ENCODE data around the gene TRMT2A.

The TRMT2A gene

DNA sequence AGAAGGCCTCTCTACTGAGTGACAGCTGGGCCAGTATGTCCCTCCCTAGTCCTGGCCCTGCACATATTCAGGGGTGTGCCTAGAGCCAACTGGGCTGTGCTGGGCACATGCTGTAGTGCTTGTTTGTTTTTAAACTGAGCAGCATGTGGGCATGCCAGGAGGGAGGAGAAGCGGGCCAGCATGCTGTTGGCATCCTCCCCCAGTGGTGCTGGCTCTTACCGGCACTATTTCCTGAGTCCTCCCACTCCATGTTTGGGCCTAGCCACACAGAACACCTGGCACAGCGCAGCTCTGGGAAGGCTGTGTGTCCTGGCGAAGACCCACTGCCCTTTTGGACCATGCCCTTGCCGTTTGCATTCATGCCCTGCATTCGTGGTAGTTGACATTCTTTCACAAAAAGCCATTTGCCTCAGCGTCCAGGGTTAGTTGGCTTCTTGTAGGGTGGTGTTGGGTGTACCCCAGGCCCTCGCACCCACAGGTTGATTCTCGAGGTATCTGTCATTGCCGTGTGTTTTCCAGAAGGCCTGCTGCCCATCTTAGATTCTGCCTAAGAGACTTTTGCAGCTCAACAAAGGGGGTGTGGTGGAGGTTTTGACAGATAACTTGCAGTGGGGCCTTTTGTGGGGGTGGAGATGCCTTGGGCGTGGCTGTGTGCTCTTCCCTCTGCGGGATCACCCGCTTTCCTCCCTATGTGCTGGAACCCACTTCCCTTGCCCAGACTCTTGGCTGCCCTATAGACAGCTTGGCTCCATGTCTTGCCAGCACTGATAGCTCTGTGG, 23.4 kb downstream of the TRMT2A start:
- no peak for DNase-seq (ENCODE audit: low read depth)
- TF ChIP-seq, protein P1, sequence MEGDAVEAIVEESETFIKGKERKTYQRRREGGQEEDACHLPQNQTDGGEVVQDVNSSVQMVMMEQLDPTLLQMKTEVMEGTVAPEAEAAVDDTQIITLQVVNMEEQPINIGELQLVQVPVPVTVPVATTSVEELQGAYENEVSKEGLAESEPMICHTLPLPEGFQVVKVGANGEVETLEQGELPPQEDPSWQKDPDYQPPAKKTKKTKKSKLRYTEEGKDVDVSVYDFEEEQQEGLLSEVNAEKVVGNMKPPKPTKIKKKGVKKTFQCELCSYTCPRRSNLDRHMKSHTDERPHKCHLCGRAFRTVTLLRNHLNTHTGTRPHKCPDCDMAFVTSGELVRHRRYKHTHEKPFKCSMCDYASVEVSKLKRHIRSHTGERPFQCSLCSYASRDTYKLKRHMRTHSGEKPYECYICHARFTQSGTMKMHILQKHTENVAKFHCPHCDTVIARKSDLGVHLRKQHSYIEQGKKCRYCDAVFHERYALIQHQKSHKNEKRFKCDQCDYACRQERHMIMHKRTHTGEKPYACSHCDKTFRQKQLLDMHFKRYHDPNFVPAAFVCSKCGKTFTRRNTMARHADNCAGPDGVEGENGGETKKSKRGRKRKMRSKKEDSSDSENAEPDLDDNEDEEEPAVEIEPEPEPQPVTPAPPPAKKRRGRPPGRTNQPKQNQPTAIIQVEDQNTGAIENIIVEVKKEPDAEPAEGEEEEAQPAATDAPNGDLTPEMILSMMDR (IDR thresholded peaks at IDR 0.05; ENCODE audit: low read depth, low read length, missing control alignments), result no peak
- no peak overlapping the region for H3K4me3 ChIP-seq (ENCODE audit: low read depth, low read length)

DNA sequence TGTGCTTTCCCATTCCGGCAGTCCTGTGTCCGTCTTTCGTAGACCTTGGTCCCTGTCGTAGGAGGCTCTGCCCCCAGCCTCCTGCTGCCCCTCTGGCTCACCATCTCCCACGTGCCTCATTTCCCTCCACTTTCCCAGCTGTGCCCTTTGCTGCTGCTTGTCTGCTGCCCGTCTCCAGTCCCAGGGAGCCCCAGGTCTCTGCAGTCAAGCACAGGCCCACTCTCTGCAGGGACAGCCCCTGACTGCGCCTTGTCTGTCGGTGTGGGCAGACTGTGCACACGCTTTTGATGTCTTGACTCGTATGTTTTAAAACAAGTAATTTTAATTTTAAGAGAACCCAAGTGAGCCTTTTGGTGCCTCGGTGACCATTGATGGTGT, 24.6 kb downstream of the TRMT2A start:
- DNase-seq (ENCODE audit: low read depth), result no peak
- TF ChIP-seq, protein P1 (IDR thresholded peaks at IDR 0.05; ENCODE audit: low read depth, low read length, missing control alignments), result no peak
- H3K4me3 ChIP-seq (ENCODE audit: low read depth, low read length), result no peak overlapping the region

DNA sequence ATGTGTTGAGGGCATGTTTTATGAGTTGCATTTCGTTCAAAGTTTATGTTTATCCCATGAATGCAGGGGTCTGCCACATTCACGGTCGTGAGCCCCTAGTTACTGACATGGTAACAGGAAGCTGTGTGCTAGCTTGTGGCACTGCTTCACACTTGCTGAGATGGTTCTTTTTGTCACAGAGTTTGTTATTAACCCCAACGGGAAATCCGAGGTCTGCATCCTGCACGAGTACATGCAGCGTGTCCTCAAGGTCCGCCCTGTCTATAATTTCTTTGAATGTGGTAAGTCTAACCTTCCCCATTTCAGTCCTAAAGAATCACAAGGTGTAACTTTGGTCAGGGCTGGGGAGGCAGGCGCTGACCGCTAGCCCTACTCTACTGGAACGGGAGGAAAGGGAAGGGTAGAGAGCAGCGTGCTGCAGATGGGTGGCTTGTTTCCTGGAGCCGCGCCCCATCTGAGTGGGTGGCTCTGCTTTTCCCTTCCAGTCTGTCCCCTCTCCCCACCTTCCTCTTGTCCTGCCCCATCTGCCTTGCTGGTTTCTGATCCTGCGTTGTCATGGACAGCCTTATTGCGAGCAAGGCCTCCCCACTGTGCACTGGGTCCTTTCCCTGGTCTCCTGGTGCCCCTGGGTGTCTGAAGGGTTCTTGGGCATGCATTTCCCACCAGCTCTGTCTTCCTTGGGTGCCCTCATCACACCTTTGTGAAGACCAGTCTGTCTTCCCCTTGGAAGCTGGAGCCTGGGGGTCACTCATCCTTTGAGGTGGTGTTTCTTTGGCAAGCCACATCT, 25.1 kb downstream of the TRMT2A start:
- DNase-seq (ENCODE audit: low read depth), result no peak
- no peak overlapping the region for H3K4me3 ChIP-seq (ENCODE audit: low read depth, low read length)
- TF ChIP-seq, protein P1 (IDR thresholded peaks at IDR 0.05; ENCODE audit: low read depth, low read length, missing control alignments), result no peak

DNA sequence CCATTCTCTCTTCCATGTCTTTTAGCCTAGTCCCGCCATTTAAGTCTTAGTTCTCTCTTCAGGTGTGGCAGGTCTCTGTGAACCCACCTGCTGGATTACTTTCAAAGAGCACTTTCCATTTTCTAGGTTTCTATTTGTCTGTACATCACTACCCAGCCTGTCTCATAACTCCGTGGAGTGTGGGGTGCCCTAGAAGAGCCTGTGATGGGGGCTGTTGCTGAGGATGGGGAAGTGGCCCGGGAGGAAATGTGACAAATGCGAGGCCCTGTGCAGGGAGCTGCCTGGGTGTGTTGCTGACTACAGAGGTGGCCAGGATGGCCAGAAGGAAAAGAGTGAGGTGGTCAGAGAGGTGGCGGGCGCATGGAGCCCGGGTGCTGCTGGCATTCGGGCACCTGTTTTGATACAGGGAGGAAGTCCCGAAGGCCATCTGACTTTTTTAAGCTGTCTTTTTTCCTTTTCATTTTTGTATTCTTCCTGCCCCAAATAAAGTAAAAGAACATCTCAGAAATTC, 26.2 kb downstream of the TRMT2A start:
- H3K4me3 ChIP-seq (ENCODE audit: low read depth, low read length), result no peak overlapping the region
- TF ChIP-seq, protein P1 (IDR thresholded peaks at IDR 0.05; ENCODE audit: low read depth, low read length, missing control alignments), result no peak
- DNase-seq (ENCODE audit: low read depth), result no peak

DNA sequence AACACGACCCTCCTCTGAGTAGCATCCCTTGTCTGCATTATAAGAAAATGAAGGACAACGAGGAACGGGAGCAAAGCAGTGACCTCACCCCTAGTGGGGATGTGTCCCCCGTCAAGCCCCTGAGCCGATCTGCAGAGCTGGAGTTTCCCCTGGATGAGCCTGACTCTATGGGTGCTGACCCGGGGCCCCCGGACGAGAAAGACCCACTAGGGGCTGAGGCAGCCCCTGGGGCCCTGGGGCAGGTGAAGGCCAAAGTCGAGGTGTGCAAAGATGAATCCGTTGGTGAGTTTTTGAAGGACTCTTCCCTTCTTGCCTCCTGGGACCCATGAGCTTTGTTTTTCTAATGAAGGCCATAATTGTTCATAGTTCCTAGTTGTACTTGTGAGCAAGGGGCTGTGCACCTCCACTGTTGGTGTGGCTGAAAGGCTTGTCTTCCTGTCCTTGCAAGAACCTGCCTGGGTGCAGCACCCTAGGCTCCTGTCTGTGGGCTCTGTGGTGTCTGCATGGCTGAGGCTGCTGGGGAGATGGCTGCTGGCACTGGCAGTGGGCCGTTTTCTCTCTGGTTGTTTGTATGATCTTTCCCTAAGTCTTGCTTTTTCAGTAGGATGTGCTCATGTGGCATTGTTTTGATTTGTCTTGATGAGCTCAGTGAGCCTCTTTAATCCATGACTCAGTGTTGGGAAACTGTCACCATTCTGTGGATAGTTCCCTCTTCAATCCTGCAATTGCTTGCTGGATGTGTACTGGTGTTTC, 26.9 kb downstream of the TRMT2A start:
- no peak overlapping the region for H3K4me3 ChIP-seq (ENCODE audit: low read depth, low read length)
- no peak for DNase-seq (ENCODE audit: low read depth)
- TF ChIP-seq, protein P1 (IDR thresholded peaks at IDR 0.05; ENCODE audit: low read depth, low read length, missing control alignments), result no peak

DNA sequence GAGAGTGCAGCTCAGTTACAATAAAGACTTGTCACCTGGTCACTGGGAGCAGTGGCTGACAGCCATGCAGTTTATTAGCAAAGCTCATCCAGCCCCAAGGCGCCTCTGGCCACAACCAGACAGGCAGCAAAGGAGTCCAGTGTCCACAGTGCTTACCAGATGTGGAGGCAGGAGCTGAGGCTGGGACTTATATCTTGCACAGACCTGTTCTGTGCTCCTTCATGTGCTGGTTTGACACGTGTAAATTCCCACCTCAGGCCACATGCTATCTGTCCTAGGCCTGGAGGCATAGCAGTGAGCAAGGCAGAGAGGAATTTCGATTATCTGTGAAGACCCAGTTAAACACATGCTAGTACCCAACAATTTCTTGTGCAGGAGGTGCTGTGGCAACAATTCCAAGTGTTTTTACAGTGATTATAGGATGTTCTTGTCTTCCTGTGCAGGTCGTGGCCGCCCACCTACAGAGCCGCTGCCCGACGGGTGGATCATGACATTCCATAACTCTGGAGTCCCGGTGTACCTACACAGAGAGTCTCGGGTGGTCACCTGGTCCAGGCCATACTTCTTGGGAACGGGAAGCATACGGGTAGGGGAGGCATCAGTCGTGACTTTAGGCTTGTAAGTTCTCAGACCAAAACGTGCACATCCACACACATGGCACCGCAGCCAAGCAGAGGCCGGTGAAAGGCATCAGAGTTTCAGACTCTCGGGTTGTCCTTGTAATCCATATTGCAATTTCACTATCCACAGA, 27.6 kb downstream of the TRMT2A start:
- no peak overlapping the region for H3K4me3 ChIP-seq (ENCODE audit: low read depth, low read length)
- TF ChIP-seq, protein P1 (IDR thresholded peaks at IDR 0.05; ENCODE audit: low read depth, low read length, missing control alignments), result no peak
- DNase-seq (ENCODE audit: low read depth), result no peak

Data from GM12864 (cell line).